Upper lobe of right lung (tissue), 1 donor: Measurements from ENCODE around the gene CIT. TPM values are rescaled to one million over a fixed set of nuclear protein-coding genes. Genes with fewer than 3 reads are reported as not detected.

Experiments
- ATAC-seq: fragments of 200-7000 bp; cut with Tn5 transposase; one replicate; pipeline ENCODE4 v1.9.1; 2020; ENCODE audit warnings: mild to moderate bottlenecking, moderate library complexity
- DNase-seq: peaks from one replicate; pipeline ENCODE4 v3.0.0-alpha.2; 2020
- H3K27ac ChIP-seq: fragments of 200-600 bp; one replicate; pipeline ENCODE4 v1.8.0; 2022
- H3K27me3 ChIP-seq: fragments of 200-600 bp; one replicate; pipeline ENCODE4 v1.8.0; 2022; ENCODE audit warnings: mild to moderate bottlenecking
- H3K36me3 ChIP-seq: fragments of 200-600 bp; one replicate; pipeline ENCODE4 v1.8.0; 2022
- H3K4me1 ChIP-seq: fragments of 200-600 bp; one replicate; pipeline ENCODE4 v1.8.0; 2022
- H3K4me3 ChIP-seq: fragments of 200-600 bp; one replicate; pipeline ENCODE4 v1.8.0; 2022; ENCODE audit warnings: mild to moderate bottlenecking
- H3K9me3 ChIP-seq: fragments of 200-600 bp; one replicate; pipeline ENCODE4 v1.8.0; 2022
- intact Hi-C: fragments of 100-400 bp; cut with DNase I; formaldehyde crosslinking; loops from one replicate; pipeline ENCODE4 v1.11.0; 2022
- total RNA-seq: library from RNA; stranded (reverse); fragmentation: NEBNext Ultra II Directional; extraction: Animal tissue kit (Norgen Biotek cat#: 25700); gene quantifications from one replicate; pipeline ENCODE4 v1.2.1, GENCODE V29; 2021
- TF ChIP-seq, protein P1 (sequence below): fragments of 200-600 bp; IDR thresholded peaks from one replicate; pipeline ENCODE4 v1.8.0; 2022; ENCODE audit warnings: antibody characterized with exemption
- donor health status: DM: no; HTN: yes; CAD: no; lungs with severe emphysema.

CIT gene
- total RNA-seq, 1 donor from 2014 or later: 6.8 TPM

DNA sequence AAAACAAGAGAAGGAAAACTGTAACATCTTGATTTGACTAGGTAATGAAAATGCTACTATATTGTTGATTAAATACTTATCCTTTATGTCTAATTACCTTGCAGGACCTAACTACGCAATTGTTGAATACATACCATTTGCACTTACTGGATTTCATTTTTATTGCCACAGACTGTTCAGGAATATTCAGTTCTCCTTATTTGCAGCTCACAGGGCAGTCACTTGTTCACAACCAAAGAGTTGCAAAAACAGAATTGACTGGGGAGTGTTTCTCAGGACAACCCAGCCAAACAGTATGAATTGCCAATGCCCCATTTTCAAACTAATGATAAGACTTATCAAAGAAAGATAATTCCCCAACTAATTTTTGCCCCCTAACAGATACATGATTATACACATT is 49.4 kb downstream of the CIT start:
- DNase-seq: no peak
- no peak overlapping the region for H3K4me3 ChIP-seq
- H3K9me3 ChIP-seq: no peaks in the 10 kb centered on the region
- no peak for ATAC-seq
- TF ChIP-seq, protein P1, sequence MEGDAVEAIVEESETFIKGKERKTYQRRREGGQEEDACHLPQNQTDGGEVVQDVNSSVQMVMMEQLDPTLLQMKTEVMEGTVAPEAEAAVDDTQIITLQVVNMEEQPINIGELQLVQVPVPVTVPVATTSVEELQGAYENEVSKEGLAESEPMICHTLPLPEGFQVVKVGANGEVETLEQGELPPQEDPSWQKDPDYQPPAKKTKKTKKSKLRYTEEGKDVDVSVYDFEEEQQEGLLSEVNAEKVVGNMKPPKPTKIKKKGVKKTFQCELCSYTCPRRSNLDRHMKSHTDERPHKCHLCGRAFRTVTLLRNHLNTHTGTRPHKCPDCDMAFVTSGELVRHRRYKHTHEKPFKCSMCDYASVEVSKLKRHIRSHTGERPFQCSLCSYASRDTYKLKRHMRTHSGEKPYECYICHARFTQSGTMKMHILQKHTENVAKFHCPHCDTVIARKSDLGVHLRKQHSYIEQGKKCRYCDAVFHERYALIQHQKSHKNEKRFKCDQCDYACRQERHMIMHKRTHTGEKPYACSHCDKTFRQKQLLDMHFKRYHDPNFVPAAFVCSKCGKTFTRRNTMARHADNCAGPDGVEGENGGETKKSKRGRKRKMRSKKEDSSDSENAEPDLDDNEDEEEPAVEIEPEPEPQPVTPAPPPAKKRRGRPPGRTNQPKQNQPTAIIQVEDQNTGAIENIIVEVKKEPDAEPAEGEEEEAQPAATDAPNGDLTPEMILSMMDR: no peak
- intact Hi-C loops: no loop called here
- no peaks in the 10 kb centered on the region for H3K36me3 ChIP-seq
- no peaks in the 10 kb centered on the region for H3K4me1 ChIP-seq
- H3K27ac ChIP-seq: no peak overlapping the region
- no peaks in the 10 kb centered on the region for H3K27me3 ChIP-seq

DNA sequence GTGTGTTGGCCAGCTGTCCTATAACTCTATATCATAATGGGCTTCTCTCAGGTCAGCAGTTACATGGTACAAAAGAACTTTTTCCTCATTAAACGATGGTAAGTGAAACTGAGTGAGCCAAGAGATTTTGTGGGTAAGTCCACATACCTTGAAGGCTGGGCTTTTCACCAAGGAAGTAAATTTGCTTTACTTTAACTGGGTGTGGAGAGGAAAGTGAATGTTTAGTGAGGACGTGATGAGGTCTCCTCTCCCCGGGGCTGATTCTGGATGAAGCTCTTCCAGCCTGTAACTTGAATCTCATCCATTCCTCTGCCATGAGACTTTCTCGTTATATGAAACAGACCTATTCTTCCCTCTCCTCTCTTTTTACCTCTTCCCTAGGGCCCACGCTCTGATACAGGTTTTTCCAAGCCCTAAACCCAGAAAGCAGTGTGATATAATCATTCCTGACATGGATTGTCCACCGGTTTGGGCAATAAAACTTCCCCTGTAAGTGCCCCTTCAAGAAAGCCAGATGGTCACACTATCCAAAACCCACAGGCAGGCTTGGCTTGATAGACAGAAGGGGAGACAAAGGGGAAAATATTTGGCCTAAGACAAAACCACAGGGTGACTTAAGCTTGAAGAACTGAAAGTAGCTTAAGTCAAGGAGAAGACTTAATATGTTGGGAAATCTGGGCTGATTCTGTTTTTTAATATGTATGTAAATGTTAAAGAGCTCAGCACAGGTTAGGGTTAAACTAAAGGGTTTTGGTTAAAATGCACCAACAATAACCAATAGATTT is 50.3 kb downstream of the CIT start:
- intact Hi-C loops: no loop called here
- Histone ChIP-seq H3K4me1 (no peaks in the 10 kb centered on the region), H3K4me3 (no peak overlapping the region), H3K27me3 (no peaks in the 10 kb centered on the region), H3K36me3 (no peaks in the 10 kb centered on the region), H3K9me3 (no peaks in the 10 kb centered on the region), H3K27ac (no peak overlapping the region)
- ATAC-seq (no peak), DNase-seq (no peak)
- TF ChIP-seq, protein P1: no peak

DNA sequence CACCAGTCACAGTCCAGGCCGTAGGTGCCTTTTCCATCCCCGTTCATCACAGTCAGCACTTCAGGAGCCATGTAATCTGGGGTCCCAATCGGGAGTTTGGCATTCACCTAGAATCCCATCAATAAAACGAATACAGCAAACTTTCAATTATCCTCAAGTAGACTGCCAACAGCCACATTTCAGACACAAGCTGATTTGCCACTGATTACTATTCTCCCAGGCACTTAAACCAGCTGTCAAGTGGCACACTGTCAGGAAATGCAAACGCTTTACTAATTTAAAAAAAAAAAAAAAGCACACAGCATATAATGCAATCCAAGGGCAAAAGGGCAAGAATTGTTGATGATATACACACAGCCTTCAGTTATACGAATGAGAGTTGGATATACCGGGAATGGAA is 51.9 kb downstream of the CIT start:
- H3K4me3 ChIP-seq: no peak overlapping the region
- intact Hi-C loops: no loop called here
- no peaks in the 10 kb centered on the region for H3K27me3 ChIP-seq
- no peak for ATAC-seq
- H3K36me3 ChIP-seq: no peaks in the 10 kb centered on the region
- H3K27ac ChIP-seq: no peak overlapping the region
- DNase-seq: no peak
- TF ChIP-seq, protein P1: no peak
- no peaks in the 10 kb centered on the region for H3K9me3 ChIP-seq
- H3K4me1 ChIP-seq: no peaks in the 10 kb centered on the region

DNA sequence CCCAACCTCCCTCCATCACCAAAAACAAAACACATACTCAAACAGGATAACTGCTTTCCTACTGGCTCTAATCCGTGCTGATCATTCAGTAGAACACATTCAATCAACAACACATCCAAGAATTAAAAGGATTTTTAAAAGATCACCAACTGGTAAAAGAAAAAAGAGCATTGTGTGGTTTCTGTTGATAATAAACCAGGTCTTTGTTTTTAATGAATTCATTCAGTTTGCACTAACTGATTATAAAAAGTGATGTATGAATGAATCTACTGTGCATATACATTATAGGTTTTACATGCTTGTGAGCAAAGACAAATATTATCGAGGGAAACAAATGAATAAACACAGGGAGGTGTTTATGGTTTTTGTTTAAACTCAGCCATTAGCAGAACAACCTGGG is 55.1 kb downstream of the CIT start:
- no peaks in the 10 kb centered on the region for H3K9me3 ChIP-seq
- H3K4me1 ChIP-seq: no peaks in the 10 kb centered on the region
- TF ChIP-seq, protein P1: no peak
- no peaks in the 10 kb centered on the region for H3K27me3 ChIP-seq
- ATAC-seq (no peak), DNase-seq (no peak)
- intact Hi-C loops: no loop called here
- no peak overlapping the region for H3K27ac ChIP-seq
- H3K36me3 ChIP-seq: no peaks in the 10 kb centered on the region
- H3K4me3 ChIP-seq: no peak overlapping the region

DNA sequence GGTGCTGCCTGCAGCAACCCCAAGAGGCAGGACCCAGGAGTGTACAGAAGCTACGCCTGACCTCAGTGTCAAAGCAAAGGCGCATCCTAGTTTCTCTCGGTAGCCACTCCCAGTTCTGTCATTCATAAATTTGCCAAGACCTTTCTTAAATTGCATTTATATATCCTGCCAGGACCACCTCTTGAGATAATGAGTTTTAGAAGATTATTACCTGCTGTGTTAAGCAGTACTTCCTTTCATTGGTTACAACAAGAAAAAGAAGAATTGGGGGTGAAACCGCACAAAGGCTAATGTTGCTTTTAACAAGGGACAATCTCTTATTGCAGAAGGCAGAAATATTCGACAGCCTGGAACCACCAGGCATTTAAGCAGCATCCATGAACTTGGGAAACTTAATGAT is 57.8 kb downstream of the CIT start:
- Histone ChIP-seq H3K36me3 (no peaks in the 10 kb centered on the region), H3K4me1 (no peaks in the 10 kb centered on the region), H3K27me3 (no peaks in the 10 kb centered on the region), H3K27ac (no peak overlapping the region), H3K4me3 (no peak overlapping the region), H3K9me3 (no peaks in the 10 kb centered on the region)
- TF ChIP-seq, protein P1: no peak
- intact Hi-C loops: no loop called here
- no peak for ATAC-seq
- DNase-seq: no peak
